ENCODE results near the gene SETD2.

DNA sequence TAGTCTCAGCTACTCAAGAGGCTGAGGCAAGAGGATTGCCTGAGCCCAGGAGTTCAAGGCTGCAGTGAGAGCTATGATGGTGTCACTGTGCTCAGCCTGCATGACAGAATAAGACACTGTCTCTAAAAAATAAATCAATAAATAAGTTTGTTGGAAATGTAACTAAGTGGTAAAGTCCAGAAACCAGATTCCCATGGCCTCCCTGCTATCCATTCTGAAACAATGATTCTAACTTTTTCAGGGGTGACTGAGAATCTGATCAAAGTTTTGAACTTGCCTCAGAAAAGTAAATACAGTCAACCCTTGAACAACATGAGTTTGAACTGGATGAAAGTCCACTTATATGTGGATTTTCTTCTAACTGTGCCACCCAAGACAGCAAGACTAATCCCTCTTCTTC, 98.2 kb downstream of the SETD2 start:
- no peak for TF ChIP-seq CTCF (conservative IDR thresholded peaks at IDR 0.05; ENCODE audit: low read depth, low read length)
- no peak for TF ChIP-seq EZH2 (IDR thresholded peaks at IDR 0.05; ENCODE audit: borderline replicate concordance, low read depth, low read length, poor library complexity, severe bottlenecking)

Data from A673 (cell line).